Lower leg skin (tissue), 4 donors: ENCODE results near the gene KLRC4. TPM values are rescaled to one million over a fixed set of nuclear protein-coding genes. Genes with fewer than 3 reads are reported as not detected.

Source experiments
- DNase-seq, 2 donors: peaks; one replicate each; pipeline ENCODE4 v3.0.0-alpha.2; 2019; ENCODE audit warnings: low spot score in 2 of 2
- H3K4me3 ChIP-seq: fragments of 200-600 bp; sonication (generic); 2 replicates; pipeline ENCODE4 v1.5.1; 2017; ENCODE audit warnings: mild to moderate bottlenecking, low read depth; ENCODE audit not compliant: poor library complexity, severe bottlenecking
- CTCF ChIP-seq, 3 donors: fragments of 450-650 bp; IDR thresholded peaks; one replicate each; pipeline ENCODE4 v1.5.1; 2016; ENCODE audit warnings: antibody characterized with exemption in 3 of 3, mild to moderate bottlenecking in 3 of 3, moderate library complexity in 2 of 3
- POLR2A ChIP-seq, 2 donors: fragments of 450-650 bp; IDR thresholded peaks; one replicate each; pipeline ENCODE4 v1.6.1; 2016 to 2017; ENCODE audit warnings: antibody characterized with exemption in 2 of 2, mild to moderate bottlenecking in 1 of 2, moderate library complexity in 1 of 2
- WGBS, 2 donors: methylation state at CpG; one replicate each; pipeline ENCODE4 v1.1.5; 2018; 5-methylcytosine and 5-hydroxymethylcytosine counted together
- intact Hi-C: fragments of 100-400 bp; cut with DNase I; formaldehyde crosslinking; loops from one replicate; pipeline ENCODE4 v1.15.0; 2023; ENCODE audit warnings: low total_unique reads
- total RNA-seq, 4 donors: library from RNA; depleted of rRNA; stranded (reverse); fragments of >200 nt; gene quantifications; one replicate each; pipeline ENCODE4 v1.1.0, GENCODE V29; 2016

Gene KLRC4
- total RNA-seq, 4 donors from 2014 or later, result not detected

- 45 to 53% methylated on average over 4 of the region's 4 CpGs for WGBS, 2 donors
- no peak overlapping the region for H3K4me3 ChIP-seq
- intact Hi-C loops, result no loop called here
- TF ChIP-seq CTCF (IDR thresholded peaks at IDR 0.05) (no peak), POLR2A (IDR thresholded peaks at IDR 0.05) (no peak)
- DNase-seq, result peak in 1 of 2 donors; percentile 60
These were observed 48.5 kb downstream of the KLRC4 start for GRCh38 chr12:10361084-10361483.

- no peak for DNase-seq
- WGBS, 2 donors, result 95 to 100% methylated on average over 1 of the region's 1 CpG
- no peak for TF ChIP-seq POLR2A (IDR thresholded peaks at IDR 0.05)
- TF ChIP-seq CTCF (IDR thresholded peaks at IDR 0.05), result no peak
- intact Hi-C loops, result no loop called here
- H3K4me3 ChIP-seq, result no peak overlapping the region
These were observed 50.6 kb downstream of the KLRC4 start for GRCh38 chr12:10358969-10359368.

- TF ChIP-seq CTCF (IDR thresholded peaks at IDR 0.05) (no peak), POLR2A (IDR thresholded peaks at IDR 0.05) (no peak)
- 68 to 94% methylated on average over 5 of the region's 5 CpGs for WGBS, 2 donors
- H3K4me3 ChIP-seq, result no peak overlapping the region
- DNase-seq, result no peak
- intact Hi-C loops, result no loop called here
These were observed 51.4 kb downstream of the KLRC4 start for GRCh38 chr12:10358131-10358530.

Other genes with a start within 250 kb of the KLRC4 start
- not detected for gene OLR1, start 237.6 kb downstream of the KLRC4 start, total RNA-seq
- gene TMEM52B, start 230.7 kb downstream of the KLRC4 start, total RNA-seq, result not detected
- gene GABARAPL1, start 196.9 kb downstream of the KLRC4 start, total RNA-seq, result 100 to 1,000 TPM in 1 of 4 donors, 10 to 100 TPM in 3; 48.7 to 102 (median 86.8) TPM
- gene KLRD1, start 101.9 kb downstream of the KLRC4 start, total RNA-seq, result 1 to 10 TPM in 1 of 4 donors, under 1 TPM in 3; 0.02 to 1.9 (median 0.18) TPM
- gene KLRK1, start 19.7 kb downstream of the KLRC4 start, total RNA-seq, result under 1 TPM in 1 of 4 donors, not detected in 3; 0.46 TPM
- gene KLRC3, start 10.8 kb upstream of the KLRC4 start, total RNA-seq, result not detected
- under 1 TPM in 1 of 4 donors, not detected in 3; 0.71 TPM for gene KLRC2, start 26.3 kb upstream of the KLRC4 start, total RNA-seq
- gene KLRC1, start 43.6 kb upstream of the KLRC4 start, total RNA-seq, result not detected
- gene EIF2S3B, start 96.1 kb upstream of the KLRC4 start, total RNA-seq, result under 1 TPM; 0.19 to 0.99 (median 0.35) TPM
- gene MAGOHB, start 203.9 kb upstream of the KLRC4 start, total RNA-seq, result 10 to 100 TPM in 3 of 4 donors, 1 to 10 TPM in 1; 9.5 to 61.3 (median 16.9) TPM